GM18519 (cell line): ENCODE results near the gene LAMA5.

Experiments
- ATAC-seq: cut with Tn5 transposase; IDR thresholded peaks from one replicate; pipeline ENCODE4 v1.9.1; 2021; ENCODE audit warnings: mild to moderate bottlenecking, moderate library complexity; ENCODE audit not compliant: unreplicated experiment, low FRiP score

LAMA5 gene

DNA sequence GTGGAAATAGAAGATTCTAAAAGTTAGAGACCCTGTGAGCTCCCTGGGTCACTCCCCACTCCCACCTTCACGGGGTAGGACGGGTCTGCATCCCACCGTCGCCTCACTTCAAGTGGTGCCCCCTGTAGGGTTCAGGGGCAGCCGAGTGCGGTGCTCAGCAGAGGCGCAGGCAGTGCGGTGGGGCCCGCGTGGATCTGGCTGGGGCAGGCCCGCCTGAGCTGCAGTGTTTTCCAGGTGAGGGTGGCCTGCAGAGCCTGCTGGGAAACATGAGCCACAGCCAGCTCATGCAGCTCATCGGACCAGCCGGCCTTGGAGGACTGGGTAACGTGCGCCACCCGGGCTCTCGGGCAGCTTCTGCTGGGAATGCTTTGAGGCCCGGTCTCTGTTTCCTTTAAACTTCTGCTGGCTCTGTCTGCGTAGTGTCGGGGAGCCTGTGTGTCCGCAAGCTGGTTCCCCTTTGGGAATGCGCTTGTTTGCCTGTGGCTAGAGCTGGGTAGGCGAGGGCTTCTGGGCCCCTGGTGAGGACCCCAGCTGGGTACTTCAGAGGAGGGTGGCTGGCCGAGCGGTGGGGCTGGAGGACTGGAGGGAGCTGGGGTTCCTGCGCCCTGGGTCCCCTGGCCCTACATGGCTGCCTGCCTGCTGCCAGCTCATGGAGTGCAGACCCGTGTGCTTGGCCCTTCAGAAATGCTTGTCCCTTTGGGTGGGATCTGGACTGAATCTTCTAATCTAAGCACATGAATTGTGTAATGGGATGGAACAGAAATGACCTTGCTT is 60.5 kb downstream of the LAMA5 start:
- ATAC-seq = no peak

DNA sequence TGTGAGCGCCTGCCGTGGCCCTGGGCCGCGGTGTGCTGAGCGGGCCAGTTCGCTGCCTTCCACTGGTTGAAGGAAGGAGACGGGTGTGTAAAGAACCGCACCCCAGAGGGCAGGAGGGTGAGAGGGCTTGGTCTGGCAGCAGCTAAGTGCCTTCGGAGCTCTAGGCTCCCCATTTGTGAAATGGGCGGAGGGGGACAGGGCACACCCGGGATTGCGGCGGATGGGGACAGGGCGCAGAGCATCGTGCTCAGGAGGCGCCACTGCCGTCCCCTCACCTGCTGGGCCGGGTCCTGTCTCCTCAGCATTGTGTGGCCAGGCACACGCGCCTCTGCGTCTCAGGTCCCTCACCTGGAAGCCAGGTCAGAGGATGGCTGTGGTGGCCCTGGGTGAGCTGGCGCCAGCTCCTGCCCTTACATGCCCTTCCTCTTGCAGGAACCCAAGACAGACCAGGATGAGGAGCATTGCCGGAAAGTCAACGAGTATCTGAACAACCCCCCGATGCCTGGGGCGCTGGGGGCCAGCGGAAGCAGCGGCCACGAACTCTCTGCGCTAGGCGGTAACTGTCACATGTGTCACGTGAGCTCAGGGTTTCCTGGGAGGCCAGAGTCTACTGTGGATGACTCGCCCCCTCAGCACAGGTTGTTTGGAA is 61.2 kb downstream of the LAMA5 start:
- ATAC-seq = no peak

DNA sequence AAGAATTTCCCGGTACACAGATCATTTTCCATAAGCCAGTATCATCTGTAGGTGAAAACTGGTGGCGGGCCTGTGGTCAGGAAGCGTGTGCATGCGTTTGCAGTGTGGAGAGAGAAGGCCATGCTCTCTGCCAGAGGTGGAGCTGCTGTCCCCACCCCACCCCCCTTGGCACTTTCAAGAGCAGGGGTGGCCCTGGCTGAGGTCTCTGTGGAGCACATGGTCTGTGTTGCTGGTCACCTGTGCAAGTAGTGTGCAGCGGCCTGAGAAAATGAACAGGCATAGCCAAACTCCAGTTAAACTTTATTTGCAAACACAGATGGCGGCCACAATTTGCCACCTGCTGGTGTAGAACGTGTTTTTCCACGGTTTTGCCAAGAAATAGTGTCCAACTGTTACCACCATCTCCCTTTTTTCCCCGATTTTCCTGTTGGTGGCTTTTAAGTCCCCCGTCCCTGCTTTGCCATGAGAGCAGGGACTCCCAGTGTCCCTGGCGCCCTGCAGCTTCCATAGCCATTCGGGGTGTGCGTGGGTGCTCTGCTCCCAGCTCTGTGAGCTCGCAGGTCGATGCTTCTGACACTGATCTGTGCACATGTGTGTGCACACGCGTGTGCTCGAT is 61.9 kb downstream of the LAMA5 start:
- no peak for ATAC-seq

DNA sequence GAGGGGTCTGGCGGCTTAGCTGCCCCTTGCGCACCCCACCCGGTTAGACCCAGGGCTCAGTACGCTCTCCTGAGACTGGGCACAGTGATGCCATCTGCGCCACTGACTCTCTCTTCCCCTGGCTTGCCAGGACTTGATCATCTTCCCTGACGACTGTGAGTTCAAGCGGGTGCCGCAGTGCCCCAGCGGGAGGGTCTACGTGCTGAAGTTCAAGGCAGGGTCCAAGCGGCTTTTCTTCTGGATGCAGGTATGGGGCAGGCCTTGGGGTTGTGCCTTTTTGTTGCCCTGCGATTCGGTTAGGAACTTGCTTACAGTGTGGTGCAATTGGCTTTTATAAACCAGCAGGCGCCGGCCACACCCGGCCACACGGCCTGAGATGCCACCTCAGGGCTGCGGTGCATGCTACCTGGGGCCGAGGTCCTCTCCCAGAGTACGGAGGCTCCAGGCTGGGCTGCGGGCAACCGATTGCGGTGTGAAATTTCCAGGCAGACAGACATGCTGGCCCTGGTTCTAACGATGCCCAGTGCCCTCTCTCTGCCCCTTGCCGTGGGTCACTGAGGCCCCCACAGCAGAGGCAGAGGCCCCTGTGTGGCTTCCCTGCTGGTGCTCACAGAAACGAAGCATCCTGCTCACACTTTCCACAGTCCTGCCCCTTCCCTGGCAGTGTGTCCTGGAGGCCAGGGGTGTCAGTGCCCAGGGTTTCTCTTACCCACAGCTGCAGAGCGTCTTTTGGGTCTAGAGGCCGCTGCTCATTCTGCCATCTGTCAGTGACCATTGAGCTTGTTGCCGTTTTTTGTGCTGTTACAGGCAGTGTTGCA is 62.6 kb downstream of the LAMA5 start:
- ATAC-seq = no peak

DNA sequence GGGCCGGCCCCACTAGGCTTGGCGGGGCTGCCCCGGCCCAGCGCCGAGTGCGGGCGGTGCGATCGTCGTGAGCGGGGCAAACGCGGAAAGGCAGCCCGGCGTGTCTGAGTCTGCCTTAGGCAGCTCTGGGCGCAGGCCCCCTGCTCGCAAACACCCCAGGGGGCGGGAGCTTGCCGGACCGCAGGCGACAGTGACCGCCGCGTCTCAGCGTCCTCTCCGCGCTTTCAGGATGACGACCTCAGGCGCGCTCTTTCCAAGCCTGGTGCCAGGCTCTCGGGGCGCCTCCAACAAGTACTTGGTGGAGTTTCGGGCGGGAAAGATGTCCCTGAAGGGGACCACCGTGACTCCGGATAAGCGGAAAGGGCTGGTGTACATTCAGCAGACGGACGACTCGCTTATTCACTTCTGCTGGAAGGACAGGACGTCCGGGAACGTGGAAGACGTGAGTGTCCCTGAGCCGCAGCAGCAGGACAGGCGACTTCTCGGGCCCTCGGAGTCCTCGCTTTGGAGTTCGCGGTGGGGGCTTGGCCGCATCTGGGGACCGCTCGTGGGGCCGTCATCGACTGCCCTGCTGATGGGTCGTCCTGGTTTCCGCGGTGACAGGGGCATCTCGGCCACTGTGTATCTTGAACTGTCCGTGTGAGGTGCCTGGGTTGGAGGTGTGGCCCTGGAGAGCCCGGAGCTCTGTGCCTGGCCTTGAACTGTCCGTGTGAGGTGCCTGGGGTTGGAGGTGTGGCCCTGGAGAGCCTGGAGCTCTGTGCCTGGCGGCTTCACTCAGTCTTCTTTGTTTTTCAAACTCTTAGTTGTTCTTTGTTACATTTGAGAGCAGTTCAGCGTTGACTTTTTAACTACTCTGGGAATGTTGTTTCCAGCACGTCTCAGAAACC is 63.5 kb downstream of the LAMA5 start:
- no peak for ATAC-seq

DNA sequence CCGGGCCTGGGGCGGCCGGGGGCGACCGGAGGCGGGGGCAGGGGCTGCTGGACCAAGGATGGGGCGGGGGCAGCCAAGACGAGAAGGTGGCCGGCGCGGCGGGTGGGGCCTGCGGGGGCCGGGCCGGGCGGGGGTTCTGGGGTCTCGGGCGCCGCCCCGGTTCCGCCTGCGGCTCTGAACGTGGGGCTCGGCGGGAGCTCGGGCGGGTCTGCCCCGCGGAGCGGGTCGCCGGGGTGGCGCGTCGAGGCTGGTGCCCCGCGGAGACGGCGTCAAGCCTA is 64.1 kb downstream of the LAMA5 start:
- no peak for ATAC-seq

DNA sequence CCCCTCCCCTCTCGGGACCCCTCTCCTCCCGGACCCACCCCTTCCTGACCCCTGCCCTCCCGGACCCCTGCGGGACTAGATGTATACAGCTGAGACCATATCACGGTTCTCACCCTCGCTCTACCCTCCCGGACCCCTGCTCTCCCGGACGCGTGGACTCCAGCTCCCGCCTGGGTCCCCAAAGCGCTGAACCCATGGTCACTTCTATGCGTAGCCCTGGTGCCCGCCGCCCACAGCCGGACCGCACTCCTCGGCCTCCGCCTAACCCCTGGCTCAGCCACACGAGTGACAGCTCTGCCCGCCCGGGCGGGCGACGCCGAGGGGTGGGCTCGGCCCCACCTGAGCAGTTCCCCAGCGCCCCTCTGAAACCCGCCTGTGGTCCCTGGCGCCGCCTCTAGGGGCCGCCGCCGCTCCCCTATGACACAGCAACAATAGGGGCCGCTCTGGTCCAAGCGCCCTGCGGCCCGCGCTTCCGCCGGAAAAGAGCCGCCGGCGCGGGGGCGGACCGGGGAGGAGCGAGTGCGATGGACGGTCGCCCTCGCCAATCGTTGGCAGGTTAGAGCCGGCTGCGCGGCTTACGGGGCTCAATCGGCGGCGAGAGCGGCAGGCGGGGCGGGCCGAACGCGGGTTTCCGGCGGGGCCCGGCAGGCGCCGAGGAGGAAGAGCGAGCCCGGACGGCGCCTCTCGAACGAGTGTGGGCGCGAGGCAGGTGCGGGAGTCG is 64.6 kb downstream of the LAMA5 start, which contains the start of gene ADRM1:
Gene ADRM1 (plus strand): TSS at position 657 of the 721 bp plus-strand sequence. CDS start 572 bp downstream, outside the sequence.
- peak; percentile 74 for ATAC-seq

DNA sequence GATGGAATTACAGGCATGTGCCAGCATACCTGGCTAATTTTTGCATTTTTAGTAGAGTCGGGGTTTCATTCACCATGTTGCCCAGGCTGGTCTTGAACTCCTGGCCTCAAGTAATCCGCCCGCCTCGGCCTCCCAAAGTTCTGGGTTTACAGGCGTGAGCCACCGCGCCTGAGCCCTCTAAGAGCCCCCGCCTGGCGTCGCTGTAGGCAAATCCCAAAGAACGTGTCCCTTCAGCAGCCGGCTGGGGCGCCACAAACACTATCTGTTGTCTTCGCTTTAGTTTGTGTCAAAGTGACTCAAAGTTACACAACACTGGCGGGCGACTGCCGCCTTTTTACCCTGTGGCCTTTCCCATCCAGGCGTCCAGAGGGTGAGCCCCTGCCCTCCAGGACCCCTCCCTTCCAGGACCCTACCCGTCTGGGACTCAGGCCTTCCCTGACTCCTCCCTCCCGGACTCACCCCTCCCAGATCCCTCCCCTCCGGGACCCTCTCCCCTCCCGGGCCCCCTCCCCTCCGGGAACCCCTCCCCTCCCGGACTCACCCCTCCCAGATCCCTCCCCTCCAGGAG is 65.3 kb downstream of the LAMA5 start:
- ATAC-seq = no peak

DNA sequence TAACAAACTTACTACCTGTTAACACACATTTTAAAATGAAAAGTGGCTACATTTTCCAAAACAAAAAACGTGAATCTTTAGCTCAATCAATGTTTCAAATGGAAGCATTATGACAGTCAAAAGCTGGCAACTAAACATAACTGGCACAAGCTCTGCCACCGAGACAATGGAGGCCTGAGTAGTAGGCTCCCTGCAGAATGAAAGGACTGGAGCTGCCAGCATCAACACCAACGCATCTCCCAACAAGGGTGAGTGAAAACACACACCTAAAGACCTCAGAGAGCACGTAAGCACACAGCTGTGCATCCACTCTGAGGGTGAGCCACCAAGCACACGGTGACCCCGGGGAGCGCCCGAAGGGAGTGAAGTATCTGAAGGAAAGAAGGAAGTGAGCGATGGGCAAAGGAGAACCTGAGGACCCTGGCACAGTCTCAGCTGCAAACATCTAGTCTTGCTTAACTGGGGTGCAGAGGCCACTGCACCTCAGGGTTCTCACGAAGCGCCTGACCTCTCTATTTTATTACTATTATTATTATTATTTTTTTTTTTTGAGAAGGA is 65.9 kb downstream of the LAMA5 start:
- no peak for ATAC-seq

DNA sequence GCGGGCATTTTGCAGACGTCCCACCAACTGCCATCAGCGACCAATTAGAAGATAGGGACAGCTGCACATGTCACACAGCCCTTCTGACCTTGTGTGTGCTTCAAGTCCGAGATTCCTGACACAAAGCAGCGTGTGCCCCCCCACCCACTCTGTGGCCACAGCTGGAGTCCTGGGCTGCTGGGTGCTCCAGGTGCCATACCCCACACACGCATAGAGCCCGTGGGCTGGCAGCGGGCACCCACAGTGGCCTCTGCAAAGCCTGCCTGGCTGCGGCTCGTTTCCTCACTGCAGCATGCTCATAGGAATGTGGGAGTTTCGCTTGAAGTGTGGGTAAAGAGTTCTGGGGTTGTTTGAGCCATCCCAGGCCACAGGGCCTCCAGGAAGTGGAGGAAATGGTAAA is 66.8 kb downstream of the LAMA5 start:
- ATAC-seq = no peak

DNA sequence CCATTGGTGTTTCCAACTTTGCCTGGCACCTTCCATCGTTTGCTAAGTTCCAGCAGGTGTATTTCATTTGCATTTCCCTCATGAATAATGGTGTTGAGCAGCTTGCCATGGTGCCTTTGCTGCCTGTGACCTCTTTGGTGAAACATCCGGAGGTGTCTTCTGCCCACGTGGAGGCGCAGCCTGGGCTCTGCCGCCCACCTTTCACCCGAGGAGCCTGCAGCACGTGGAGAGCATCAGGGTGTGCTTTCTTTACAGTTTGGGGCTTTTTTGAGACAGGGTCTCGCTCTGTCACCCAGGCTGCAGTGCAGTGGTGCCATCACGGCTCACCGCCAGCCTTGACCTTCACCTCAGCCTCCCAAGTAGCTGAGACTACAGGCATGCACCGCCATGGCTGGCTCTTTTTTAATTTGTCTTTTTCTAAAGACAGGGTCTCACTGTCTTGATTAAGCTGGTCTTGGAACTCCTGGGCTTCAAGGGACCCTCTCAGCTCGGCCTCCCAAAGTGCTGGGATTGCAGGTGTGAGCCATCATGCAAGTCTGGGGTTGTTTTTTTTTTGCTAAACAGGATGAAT is 67.4 kb downstream of the LAMA5 start:
- no peak for ATAC-seq

DNA sequence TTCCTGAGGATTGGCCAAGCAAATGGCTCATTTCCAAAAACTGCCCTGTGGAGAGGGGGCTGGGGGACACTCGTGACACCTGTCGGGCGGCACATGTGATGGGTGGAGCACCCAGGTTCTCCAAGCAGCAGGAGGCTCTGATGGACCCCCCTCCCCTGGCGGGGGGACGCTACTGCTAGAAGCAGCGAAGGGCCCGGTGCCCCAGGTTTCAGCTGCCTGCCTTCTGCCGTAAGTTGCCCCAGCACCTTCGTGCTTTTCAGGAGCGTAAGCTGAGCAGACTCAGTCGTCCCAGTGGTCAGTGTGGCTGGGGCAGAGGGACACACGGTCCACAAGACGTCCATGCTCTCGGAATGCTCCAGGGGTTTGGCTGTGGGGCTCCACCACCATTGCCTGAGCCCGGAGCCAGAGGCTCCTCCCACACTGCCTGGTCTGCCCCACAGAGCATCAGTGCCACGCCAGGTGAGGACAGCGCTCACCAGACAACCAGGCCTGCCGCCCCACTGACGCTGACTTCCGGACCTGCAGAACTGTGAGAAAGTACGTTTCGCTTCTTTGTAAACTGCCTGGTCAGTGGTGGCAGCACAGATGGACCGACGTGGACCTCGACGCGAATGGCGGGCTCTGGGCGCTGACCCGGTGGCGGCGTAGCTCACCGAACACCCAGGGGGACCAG is 68.4 kb downstream of the LAMA5 start:
- ATAC-seq = no peak

DNA sequence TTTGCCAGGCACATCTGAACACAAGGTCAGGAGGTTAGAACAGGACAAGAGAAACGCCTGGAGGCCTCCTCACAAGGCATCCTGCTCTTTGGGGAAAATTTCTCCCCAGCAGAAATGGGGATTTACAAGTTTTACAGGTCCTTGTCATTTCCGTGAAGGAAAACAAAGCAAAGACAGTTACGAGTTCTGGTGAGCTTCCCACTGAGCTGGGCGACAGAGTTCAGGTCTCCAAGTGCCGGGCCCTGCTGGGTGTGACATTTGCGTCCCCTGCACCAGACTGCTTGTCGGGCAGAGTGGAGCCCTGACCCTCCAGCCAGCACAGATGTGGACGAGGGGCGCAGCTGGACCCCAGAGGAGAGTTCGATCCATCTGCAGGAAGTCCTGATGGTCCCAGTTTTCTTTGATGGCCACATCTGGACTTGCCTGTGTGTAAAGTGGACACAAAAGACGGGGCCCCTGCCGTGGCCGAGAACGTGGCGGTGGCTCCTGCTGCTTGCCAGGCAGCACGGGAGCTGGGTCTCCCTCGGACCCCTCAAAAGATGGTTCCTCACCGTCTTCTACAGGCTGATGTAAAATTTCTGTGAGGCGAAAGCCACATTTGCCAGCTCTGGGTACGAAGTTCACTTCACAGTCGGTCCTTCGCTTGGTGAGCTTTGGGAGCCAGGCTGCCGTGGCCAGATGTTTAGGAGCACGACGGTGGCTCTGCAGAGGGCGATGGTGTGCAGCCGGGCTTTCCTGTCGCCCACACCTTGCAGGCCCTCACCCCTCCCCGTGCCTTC is 69.5 kb downstream of the LAMA5 start:
- no peak for ATAC-seq

DNA sequence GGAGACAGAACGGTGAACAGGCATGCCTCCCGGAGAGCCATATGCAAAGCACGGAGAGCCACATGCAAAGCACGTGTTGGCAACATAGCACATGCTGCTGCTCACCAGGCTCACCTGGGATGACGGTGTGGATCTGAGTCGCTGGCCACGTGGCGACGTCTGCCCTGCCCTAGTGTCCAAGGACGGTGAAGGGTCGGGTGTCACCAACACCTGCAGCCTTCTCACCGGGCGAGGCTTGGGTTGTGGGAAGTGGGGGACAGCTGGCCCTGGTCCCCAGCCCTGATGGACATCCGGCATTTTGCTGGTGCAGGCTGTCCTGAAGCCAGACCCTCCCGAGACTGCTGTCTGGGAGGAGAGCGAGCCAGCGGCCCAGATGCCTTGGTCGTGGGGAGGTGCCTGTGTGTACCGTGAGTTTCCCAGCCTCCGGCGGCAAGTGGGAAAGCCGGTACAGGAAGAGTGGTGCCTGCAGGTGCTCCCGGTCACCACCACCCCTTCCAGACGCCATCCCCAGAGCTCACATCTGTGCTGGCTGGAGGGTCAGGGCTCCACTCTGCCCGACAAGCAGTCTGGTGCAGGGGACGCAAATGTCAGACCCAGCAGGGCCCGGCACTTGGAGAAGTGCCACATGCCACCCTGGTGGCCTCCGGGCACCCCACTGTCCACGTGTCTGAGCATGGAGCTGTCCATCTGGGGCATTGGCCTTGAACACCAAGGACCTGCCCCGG is 70.2 kb downstream of the LAMA5 start:
- ATAC-seq = no peak

DNA sequence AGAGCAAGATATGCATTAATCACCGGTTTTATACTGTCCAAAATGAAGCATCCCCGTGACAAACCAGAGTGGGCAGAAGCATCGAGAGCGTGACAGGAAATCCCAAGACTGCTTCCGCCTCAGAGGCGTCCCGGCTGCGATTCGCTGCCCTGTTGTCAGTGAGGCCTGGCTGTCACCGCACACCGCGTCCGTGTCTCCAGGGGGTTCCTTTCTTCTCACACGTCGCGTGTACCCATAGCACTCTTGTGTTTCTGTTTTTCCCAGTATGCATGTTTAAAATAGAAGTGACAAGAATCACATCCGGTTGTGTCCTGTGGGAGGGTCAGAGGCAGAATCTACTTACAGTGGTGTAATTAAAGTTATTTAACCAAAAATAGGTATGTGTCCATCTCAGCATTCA is 72.6 kb downstream of the LAMA5 start:
- ATAC-seq = no peak

DNA sequence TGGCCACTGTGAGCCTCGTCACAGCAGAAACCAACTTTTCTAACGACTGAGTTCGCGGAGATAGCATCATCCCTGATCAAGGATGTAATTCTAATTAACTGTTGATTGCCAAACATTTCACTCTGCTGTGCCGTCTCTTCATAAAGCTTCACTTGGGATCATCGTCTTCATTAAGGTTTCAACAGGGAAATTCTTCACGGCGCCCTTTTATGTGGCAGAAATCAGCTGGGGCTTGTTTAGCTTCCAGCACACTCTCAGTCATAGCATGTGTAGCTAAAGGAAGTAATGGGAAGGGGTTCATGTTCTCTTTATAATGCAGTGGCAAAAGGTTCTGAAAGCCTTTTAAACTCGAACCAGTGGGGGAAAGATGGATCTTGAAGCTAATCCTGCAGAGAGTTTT is 73.2 kb downstream of the LAMA5 start:
- no peak for ATAC-seq
